Adipose tissue (tissue), 3 donors: Measurements from ENCODE around the gene ZNF853. TPM values are rescaled to one million over a fixed set of nuclear protein-coding genes. Genes with fewer than 3 reads are reported as not detected.
"Not testable (repeated sequence)": the region's sequence is repeated elsewhere in the genome, so short reads cannot be mapped to it uniquely, and the experiment has no call there.

ENCODE experiments used
- H3K27ac ChIP-seq: one replicate; pipeline ENCODE4 v1.5.1; 2013; ENCODE audit warnings: low read depth, low read length
- WGBS, 3 donors: extraction: QIAGEN DNeasy Blood & Tissue Kit; methylation state at CpG; one replicate each; pipeline ENCODE4 v1.1.7; 2013; 5-methylcytosine and 5-hydroxymethylcytosine counted together
- polyA plus RNA-seq, 3 donors: library from polyadenylated mRNA; stranded (reverse); fragments of 200-250 nt; gene quantifications; one replicate each; pipeline ENCODE4 v1.2.3, GENCODE V29; 2013
- donor health status: healthy with polysubstance abuse.
- donor health status: Bipolar disorder and iron deficiency.
- donor health status: healthy.

The ZNF853 gene
- 1 to 10 TPM; 1.7 to 2.7 (median 2.0) TPM for polyA plus RNA-seq

DNA sequence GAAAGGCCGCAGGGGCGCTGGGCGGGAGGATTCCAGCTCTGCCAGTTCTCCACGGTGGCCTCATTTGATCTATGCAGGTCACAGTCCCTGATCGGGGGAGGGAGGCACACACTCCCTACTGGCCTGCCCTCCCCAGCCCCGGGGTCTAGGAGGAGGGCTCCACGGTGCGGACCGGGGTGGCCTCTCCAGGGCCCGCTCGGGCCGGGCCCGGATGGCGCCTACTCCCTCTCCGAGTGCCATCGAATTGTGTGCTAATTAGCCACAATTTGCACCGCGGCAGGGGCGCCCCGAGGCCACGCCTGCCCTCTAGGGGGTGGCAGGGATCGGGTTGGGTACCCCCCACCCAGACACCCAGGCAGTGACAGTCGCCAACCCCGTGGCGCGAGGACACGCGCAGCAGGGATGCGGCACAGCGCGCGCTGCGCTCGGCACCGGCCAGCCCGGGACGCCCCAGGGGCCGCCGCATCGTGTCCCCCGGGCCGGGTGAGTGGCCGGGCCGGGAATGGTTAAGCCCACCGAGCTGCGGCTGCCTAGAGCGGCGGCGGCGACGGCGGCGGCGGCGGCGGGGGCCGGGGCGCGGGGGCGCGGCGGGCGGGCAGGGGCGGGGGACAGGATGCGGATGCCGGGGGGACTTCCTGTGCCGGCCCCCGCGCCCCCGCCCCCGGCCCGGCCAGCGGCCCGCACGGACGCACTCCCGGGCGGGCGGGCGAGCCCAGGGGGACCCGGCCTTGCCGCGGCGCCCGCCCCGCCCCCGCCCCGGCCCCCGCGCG lies at the start of gene ZNF853:
Gene ZNF853 (plus strand): TSS at position 658 of the 770 bp plus-strand sequence. CDS start 565 bp downstream, outside the sequence.
- 4 to 8% (median 7%) methylated on average over 40 to 89 of the region's 91 CpGs for WGBS, 3 donors

DNA sequence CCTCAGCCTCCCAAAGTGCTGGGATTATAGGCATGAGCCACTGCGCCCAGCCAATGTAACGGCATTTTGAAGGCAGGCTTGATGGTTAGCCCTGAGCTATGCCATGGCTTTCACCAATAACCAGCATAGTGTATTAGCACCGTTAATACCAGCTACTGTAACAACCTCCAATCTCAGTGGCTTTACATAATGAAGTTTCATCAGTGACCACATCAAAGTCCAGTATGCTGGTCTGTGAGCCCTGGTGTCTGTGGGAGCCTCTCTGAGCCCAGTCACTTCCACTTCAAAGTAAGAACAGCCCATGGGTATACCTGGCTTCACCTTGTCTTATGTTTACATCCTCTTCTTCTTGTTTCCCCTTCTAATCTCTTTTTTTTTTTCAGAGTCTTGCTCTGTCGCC lies 49.8 kb upstream of the ZNF853 start:
- H3K27ac ChIP-seq = no peak overlapping the region
- WGBS, 3 donors = 83 to 88% (median 86%) methylated on average over 4 of the region's 4 CpGs

More for the DNA sequence above, at the start of gene ZNF853:
- no peak within 1 kb of the TSS for H3K27ac ChIP-seq

DNA sequence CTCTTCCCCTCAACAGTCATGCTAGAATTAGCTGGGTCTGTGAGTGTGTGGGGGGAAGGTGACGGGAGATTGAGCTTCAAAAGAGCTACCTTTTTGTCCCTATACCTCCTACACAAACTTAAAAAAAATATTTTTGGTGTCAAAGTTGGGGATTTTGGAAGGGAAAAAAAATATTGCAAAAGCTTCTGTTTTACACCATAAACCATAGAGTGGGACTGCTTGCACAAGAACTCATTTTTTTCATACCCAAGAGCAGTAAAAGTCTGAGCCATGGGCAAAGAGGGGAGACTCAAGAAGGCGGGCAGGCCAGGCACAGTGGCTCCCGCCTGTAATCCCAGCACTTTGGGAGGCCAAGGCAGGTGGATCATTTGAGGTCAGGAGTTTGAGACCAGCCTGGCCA lies 47.5 kb upstream of the ZNF853 start:
- WGBS, 3 donors = 78 to 84% (median 82%) methylated on average over 3 of the region's 3 CpGs
- no peak overlapping the region for H3K27ac ChIP-seq

DNA sequence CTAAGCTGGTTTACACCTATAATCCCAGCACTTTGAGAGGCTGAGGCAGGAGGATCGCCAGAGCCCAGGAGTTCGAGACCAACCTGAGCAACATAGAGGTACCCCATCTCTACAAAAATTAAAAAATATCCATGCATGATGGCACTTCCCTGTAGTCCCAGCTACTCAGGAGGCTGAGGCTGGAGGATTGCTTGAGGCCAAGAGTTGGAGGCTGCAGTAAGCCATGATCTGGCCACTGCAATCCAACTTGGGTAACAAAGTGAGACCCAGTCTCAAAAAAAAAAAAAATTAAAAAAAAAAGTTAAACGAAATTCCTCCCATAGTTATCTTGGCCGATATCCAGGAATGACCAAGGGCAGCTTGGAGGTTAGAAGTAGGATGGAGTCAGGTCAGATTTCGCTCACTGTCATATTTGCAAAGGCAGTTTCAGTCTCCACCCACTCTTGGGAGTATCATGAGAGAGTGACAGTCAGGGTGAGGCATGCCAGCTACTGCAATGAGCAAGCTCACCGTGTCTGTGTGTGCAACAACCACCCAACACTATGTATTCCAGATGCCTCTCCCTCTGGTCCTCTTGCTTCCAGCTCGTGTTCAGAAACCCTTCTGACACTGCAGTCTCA lies 44.1 kb upstream of the ZNF853 start:
- WGBS, 3 donors = 54 to 69% (median 63%) methylated on average over 7 of the region's 7 CpGs
- H3K27ac ChIP-seq = no peak overlapping the region

DNA sequence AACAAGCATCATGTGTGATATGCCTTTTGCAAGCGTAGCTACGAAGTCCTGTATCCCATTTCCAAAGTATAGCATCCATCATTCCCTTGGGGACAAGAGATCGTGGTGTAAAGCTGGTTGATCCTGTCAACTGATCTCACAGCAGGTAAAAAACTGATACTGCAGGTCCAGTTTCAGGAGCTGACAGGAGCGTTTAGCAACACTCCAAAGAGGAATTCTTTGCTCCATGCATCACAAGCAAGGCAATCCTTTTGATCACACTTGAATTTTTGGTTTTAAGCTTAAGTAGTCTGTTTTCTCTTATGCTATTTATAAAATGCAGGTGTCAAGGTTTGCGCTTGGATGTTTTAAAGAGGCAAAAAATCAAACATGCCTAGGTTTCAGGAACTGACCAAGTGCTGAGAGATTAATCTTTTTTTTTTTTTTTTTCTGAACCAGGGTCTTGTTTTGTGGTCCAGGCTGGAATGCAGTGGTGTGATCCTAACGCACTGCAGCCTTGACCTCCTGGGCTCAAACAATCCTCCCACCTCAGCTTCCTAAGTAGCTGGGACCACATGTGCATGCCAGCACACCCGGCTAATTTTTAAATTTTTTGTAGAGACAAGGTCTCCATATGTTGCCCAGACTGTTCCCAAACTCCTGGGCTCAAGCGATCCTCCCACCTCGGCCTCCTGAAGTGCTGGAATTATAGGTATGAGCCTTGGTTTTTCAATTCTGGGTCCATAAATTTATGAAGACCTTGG lies 40.0 kb upstream of the ZNF853 start:
- WGBS, 3 donors = 70 to 79% (median 77%) methylated on average over 9 of the region's 9 CpGs
- no peak overlapping the region for H3K27ac ChIP-seq

DNA sequence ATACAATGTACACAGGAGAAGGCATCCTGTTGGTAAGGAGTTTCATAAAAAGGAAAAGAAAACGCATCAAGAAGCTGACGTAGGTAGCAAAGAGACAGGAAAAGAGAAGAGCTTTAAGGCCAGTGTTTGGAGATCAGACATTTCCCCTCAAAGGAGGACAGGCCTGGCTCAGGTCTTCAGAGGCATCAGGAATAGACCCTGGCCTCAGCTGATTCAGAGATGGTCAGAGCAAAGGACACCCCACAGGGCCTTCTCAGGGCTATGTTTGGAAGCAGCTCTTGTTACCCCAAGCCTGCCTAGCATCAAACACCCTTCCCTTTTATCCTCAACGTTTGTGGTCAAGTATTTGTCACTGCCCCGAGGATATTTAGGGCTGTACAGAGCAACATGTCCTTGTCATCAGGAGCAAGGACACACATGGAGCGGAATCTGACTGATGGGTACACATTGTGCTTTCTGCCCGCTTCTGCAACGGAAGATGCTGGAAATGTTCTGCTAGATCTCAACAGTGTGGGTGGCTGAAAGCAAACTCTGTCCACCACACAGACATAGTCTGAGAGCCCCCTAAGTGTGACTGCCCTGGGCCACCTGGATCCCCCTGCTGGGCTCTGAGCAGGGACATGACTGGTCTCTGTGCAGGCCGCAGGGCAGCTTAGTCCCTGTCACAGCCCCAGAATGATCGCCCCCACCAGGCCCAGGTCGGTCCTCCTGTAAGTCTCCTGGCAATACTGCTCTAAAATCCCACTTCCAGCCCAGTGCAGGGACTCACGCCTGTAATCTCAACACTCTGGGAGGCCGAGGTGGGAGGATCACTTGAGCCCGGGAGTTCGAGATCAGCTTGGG lies 39.2 kb upstream of the ZNF853 start:
- WGBS, 3 donors = 68 to 75% (median 70%) methylated on average over 14 of the region's 14 CpGs
- H3K27ac ChIP-seq = no peak overlapping the region

DNA sequence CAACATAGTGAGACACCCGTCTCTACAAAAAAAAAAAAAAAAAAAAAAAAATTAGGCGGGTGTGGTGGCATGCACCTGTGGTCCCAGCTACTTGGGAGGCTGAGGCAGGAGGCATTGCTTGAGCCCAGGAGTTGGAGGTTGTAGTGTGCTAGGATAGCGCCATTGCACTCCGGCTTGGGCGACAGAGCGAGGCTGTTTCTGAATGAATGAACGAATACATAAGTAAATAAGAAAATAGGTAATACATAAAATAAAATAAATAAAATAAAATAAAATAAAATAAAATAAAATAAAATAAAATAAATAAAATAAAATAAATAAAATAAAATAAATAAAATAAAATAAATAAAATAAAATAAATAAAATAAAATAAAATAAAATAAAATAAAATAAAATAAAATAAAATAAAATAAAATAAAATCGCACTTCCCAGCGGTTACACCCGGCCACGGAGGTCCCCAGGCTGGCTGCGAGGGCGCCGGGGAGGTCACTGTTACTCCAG lies 38.5 kb upstream of the ZNF853 start:
- 7 to 10% (median 8%) methylated on average over 14 of the region's 14 CpGs for WGBS, 3 donors
- not testable (repeated sequence) for H3K27ac ChIP-seq

DNA sequence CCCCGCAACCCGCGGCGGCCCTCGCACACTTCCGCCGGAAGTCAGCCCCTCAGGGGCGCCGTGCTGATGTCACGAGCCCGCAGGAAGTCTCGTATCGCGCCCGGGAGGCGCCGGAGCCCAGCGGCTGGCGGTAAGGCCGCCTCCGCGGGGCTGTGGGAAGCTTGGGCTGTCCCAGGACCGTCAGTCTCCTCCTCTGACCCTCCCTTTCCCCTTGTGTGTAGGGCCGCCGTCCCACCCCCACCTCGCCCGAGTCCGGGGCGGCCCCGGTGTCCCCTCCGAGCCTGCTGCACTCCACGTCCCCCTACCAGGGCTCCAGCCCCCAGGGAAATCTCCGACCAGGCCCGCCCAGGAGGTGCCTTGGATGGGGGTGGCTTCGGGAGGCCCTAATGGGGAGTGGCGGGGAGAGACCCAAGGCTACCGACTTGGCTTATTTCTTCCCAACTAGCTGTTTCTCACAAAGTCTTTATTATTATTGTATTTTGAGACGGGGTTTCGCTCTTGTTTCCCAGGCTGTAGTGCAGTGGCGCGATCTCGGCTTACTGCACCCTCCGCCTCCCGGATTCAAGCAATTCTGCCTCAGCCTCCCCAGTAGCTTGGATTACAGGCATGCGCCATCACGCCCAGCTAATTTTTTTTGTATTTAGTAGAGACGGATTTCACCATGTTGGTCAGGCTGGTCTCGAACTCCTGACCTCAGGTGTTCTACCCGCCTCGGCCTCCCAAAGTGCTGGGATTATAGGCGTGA lies 37.9 kb upstream of the ZNF853 start, which contains the start of gene ZDHHC4:
Gene ZDHHC4 (plus strand): TSS at position 86 of the 745 bp plus-strand sequence. CDS start 3,108 bp downstream, outside the sequence.
- peak within 1 kb of the TSS; percentile 88 for H3K27ac ChIP-seq
- 11 to 15% (median 15%) methylated on average over 47 to 51 of the region's 51 CpGs for WGBS, 3 donors

DNA sequence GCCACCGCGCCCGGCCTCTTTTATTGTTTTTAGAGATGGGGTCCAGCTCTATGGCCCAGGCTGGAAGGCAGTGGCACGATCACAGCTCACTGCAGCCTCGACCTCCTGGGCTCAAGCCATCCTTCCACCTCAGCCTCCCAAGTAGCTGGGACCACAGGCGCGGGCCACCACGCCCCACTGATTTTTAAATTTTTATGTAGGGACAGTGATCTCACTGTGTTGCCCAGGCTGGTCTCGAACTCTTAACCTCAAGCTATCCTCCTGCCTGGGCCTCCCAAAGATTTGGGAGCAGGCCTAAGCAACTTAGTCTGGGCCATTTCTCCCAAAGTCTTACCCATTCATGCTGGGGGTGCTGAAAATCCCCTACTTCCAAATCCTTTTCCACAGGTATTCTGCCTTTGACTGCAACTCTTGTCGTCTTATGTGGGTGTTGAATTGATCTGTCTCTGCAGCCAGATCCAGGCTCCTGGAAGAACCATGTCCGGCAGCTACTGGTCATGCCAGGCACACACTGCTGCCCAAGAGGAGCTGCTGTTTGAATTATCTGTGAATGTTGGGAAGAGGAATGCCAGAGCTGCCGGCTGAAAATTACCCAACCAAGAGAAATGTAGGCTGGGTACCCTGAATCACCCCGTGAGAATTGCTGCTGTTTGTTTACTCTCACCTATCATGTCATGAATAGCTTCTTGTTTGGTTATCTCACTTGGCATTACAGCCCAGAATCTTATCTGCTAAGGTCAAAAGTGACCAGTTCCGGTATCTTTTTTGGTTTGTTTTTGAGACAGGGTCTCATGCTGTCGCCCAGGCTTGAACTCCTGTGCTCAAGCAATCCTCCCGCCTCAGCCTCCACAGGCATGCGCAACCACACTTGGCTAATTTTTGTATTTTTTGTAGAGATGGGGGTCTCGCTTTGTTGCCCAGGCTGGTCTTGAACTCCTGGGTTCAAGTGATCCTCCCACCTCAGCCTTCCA lies 37.0 kb upstream of the ZNF853 start:
- WGBS, 3 donors = 83 to 93% (median 91%) methylated on average over 18 of the region's 18 CpGs
- peak overlapping the region; percentile 34 for H3K27ac ChIP-seq

DNA sequence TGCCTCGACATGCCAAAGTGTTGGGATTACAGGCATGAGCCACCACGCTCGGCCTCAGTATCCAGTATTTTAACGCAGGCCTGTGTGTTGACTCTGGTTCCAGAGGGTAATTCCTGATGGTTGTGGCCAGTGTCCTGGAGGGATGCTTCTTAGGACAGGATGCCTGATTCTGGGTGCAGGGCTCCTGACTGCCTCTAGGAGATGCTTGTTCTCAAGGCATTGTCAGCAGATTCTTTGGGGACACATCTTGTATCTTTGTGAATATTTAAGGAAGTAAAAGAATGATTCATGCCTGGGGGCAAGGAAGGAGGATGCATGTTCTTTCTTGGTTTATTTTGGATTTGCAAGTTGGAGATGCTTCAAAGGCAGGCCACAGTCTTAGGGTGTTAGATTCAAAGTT lies 36.0 kb upstream of the ZNF853 start:
- H3K27ac ChIP-seq = no peak overlapping the region
- 86 to 97% (median 92%) methylated on average over 4 of the region's 4 CpGs for WGBS, 3 donors

DNA sequence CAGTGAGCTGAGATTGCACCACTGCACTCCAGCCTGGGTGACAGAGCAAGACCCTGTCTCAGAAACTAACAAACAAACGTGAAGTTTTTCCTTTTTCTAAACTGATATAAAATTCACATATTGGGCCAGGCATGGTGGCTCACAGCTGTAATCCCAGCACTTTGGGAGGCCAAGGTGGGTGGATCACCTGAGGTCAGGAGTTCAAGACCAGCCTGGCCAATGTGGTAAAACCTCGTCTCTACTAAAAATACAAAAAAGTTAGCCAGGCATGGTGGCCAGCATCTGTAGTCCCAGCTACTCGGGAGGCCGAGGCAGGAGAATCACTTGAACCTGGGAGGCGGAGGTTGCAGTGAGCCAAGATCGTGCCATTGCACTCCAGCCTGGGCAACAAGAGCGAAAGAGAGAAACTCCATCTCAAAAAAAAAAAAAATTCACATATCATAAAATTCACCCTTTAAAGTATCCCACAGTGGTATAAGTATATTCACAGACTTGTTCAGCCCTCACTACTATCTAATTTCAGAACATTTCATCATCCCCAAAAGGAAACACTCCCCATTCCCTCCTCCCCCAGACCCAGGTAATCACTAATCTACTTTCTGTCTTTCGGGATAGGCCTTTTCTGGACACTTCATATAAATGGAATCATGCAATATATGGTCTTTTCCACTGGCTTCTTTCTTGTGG lies 29.5 kb upstream of the ZNF853 start:
- 92 to 95% (median 94%) methylated on average over 8 of the region's 8 CpGs for WGBS, 3 donors
- H3K27ac ChIP-seq = not testable (repeated sequence)

DNA sequence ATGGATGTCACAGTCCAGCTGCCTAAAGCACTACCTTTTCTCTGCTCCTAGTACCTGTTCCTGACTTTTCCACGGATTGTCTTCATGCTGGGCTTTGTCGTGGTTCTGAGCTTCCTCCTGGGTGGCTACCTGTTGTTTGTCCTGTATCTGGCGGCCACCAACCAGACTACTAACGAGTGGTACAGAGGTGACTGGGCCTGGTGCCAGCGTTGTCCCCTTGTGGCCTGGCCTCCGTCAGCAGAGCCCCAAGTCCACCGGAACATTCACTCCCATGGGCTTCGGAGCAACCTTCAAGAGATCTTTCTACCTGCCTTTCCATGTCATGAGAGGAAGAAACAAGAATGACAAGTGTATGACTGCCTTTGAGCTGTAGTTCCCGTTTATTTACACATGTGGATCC lies 26.8 kb upstream of the ZNF853 start:
- no peak overlapping the region for H3K27ac ChIP-seq
- 80 to 81% (median 80%) methylated on average over 9 of the region's 9 CpGs for WGBS, 3 donors

DNA sequence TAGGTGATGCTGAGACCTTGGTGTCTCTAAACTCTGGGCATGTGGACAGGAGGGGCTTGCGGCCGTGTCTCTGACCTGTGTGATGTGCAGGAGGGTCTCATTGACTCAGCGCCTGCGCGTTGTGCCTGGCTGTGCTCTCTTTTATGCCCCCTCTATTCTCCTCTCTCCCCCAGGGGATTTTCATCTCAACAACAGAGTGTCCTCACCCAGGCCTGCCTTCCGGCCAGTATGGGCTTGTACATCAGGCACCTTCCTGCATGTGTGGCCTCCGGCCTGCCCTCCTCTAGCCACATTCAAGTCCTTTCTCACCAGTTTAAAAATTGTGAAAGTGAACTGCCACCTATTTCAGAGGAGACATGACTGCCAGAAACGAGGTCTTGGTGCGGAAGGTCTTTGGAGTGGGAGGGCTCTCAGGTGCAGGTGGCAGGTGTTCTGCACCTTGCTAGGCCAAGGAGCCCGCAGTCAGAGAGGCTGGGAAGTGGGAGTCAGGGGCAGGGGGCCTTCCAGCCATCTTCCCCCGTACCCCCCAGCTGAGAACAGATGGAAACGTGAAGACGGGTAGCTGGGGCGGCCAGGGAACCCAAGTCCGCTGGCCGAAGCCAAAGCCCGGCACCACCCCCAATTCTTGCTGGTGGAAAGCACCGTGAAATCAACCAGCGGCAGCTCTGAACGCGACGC lies 26.1 kb upstream of the ZNF853 start:
- 48 to 52% (median 49%) methylated on average over 19 to 22 of the region's 22 CpGs for WGBS, 3 donors

DNA sequence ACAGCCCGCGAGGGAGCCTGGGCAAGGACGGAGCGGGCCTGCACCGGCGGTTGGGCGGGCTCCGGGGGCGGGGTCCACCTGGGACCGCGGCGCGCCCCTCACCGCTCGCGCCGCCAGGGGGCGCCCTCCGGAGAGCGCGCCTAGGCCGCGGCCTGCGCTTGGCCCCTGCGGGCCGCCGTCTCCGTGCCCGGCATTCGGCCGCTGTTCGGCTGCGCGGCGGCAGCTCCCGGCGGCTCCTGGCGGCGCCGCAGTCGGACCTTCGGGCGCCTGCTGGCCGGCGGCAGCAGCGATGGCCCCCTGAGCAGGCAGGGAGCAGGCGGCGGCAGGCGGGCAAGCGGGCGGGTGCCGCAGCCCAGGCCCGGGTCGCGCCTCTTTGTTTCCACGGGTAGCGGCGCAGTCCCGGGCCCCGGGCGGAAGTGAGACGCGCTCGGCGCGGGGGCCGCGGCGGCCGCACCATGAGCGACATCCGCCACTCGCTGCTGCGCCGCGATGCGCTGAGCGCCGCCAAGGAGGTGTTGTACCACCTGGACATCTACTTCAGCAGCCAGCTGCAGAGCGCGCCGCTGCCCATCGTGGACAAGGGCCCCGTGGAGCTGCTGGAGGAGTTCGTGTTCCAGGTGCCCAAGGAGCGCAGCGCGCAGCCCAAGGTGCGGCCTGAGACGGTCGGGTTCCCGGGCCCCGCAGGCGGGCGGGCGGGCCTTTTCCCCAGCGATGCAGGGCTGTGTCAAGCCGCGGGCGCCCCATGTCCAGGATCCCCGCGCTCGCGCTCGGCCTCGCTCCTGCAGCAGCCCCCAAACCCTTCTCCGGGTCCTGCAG lies 25.4 kb upstream of the ZNF853 start, which contains the start of gene INTS15:
Gene INTS15 (plus strand): TSS at position 193 of the 816 bp plus-strand sequence. CDS start 263 bp downstream, at position 456.
- peak within 1 kb of the TSS; percentile 49 for H3K27ac ChIP-seq
- WGBS, 3 donors = 0% methylated on average over 60 to 107 of the region's 107 CpGs

More for the DNA sequence above, 26.1 kb upstream of the ZNF853 start:
- H3K27ac ChIP-seq = no peak overlapping the region
